Trophoblast cell (in vitro differentiated cells and primary cell): ENCODE data around the gene TGM6.

ENCODE experiments used
- DNase-seq, 2 donors: peaks; one replicate each; pipeline ENCODE4 v3.0.0-alpha.2; 2016
- H2AFZ ChIP-seq: 2 replicates; pipeline ENCODE4 v1.6.1; 2013; ENCODE audit warnings: low read length, moderate library complexity, mild to moderate bottlenecking; ENCODE audit not compliant: insufficient read depth, poor library complexity
- H2AK5ac ChIP-seq: 2 replicates; pipeline ENCODE4 v1.6.1; 2013; ENCODE audit warnings: mild to moderate bottlenecking, low read length
- H2BK120ac ChIP-seq: 2 replicates; pipeline ENCODE4 v1.6.1; 2013; ENCODE audit warnings: low read length, mild to moderate bottlenecking, moderate library complexity; ENCODE audit not compliant: insufficient read depth, poor library complexity
- H2BK12ac ChIP-seq: 2 replicates; pipeline ENCODE4 v1.6.1; 2013; ENCODE audit warnings: mild to moderate bottlenecking, low read length, moderate library complexity
- H2BK5ac ChIP-seq: 2 replicates; pipeline ENCODE4 v1.6.1; 2013; ENCODE audit warnings: low read length, low read depth, moderate library complexity, mild to moderate bottlenecking; ENCODE audit not compliant: poor library complexity
- H3K14ac ChIP-seq: 2 replicates; pipeline ENCODE4 v1.6.1; 2013; ENCODE audit warnings: mild to moderate bottlenecking, low read length
- H3K18ac ChIP-seq: 2 replicates; pipeline ENCODE4 v1.6.1; 2013; ENCODE audit warnings: mild to moderate bottlenecking, low read length
- H3K23ac ChIP-seq: 2 replicates; pipeline ENCODE4 v1.6.1; 2013; ENCODE audit warnings: low read length
- H3K27ac ChIP-seq: 2 replicates; pipeline ENCODE4 v1.5.1; 2013; ENCODE audit warnings: low read depth, mild to moderate bottlenecking, inconsistent platforms, low read length, moderate library complexity
- H3K27me3 ChIP-seq: 2 replicates; pipeline ENCODE4 v1.6.1; 2013; ENCODE audit warnings: inconsistent platforms, mild to moderate bottlenecking, low read length, moderate library complexity; ENCODE audit not compliant: insufficient read depth
- H3K36me3 ChIP-seq, 2 experiments: 1 replicate in 1 of 2; 2 replicates in 1 of 2; pipeline ENCODE4 v1.6.1; 2013; ENCODE audit warnings: low read length in 2 of 2, mild to moderate bottlenecking in 2 of 2, moderate library complexity in 1 of 2; ENCODE audit not compliant: insufficient read depth in 2 of 2, control insufficient read depth in 1 of 2
- H3K4ac ChIP-seq: 2 replicates; pipeline ENCODE4 v1.6.1; 2013; ENCODE audit warnings: low read depth, mild to moderate bottlenecking, low read length, moderate library complexity
- H3K4me1 ChIP-seq, 2 experiments: 1 replicate in 1 of 2; 2 replicates in 1 of 2; pipeline ENCODE4 v1.6.1; 2013; ENCODE audit warnings: low read length in 2 of 2, mild to moderate bottlenecking in 2 of 2, moderate library complexity in 1 of 2; ENCODE audit not compliant: insufficient read depth in 2 of 2, control insufficient read depth in 1 of 2
- H3K4me2 ChIP-seq: 2 replicates; pipeline ENCODE4 v1.6.1; 2013; ENCODE audit warnings: inconsistent platforms, mild to moderate bottlenecking, low read length, moderate library complexity
- H3K4me3 ChIP-seq: 2 replicates; pipeline ENCODE4 v1.5.1; 2013; ENCODE audit warnings: mild to moderate bottlenecking, low read depth, low read length, inconsistent platforms
- H3K79me1 ChIP-seq: one replicate; pipeline ENCODE4 v1.6.1; 2013; ENCODE audit warnings: low read length
- H3K79me2 ChIP-seq: 2 replicates; pipeline ENCODE4 v1.6.1; 2013; ENCODE audit warnings: low read length, mild to moderate bottlenecking; ENCODE audit not compliant: control insufficient read depth, insufficient read depth, poor library complexity
- H3K9ac ChIP-seq: 2 replicates; pipeline ENCODE4 v1.6.1; 2013; ENCODE audit warnings: mild to moderate bottlenecking, low read length
- H3K9me3 ChIP-seq: 2 replicates; pipeline ENCODE4 v1.6.1; 2013; ENCODE audit warnings: low read depth, mild to moderate bottlenecking, control low read depth, inconsistent platforms, low read length; ENCODE audit not compliant: insufficient read depth
- H4K12ac ChIP-seq: 2 replicates; pipeline ENCODE4 v1.6.1; 2013; ENCODE audit warnings: low read depth, mild to moderate bottlenecking, low read length, moderate library complexity
- H4K8ac ChIP-seq: 2 replicates; pipeline ENCODE4 v1.6.1; 2013; ENCODE audit warnings: low read depth, mild to moderate bottlenecking, low read length, moderate library complexity
- H4K91ac ChIP-seq: one replicate; pipeline ENCODE4 v1.6.1; 2013; ENCODE audit warnings: low read depth, mild to moderate bottlenecking, low read length, moderate library complexity
- WGBS: extraction: QIAGEN DNeasy Blood & Tissue Kit; methylation state at CpG from one replicate; pipeline ENCODE4 v1.1.7; 2013; ENCODE audit warnings: missing lambda C conversion rate; ENCODE audit not compliant: insufficient read length, insufficient coverage; ENCODE audit errors: extremely low coverage; 5-methylcytosine and 5-hydroxymethylcytosine counted together

TGM6 gene

GRCh38 chr20:2398449-2398848 lies 17.7 kb downstream of the TGM6 start:
- H3K9ac ChIP-seq: no peak overlapping the region
- H3K79me2 ChIP-seq: no peaks in the 10 kb centered on the region
- no peak overlapping the region for H3K4ac ChIP-seq
- H2BK120ac ChIP-seq: no peak overlapping the region
- H3K36me3 ChIP-seq: no peaks in the 10 kb centered on the region
- no peaks in the 10 kb centered on the region for H3K4me1 ChIP-seq
- no peak for DNase-seq
- H2BK12ac ChIP-seq: no peak overlapping the region
- no peak overlapping the region for H3K4me3 ChIP-seq
- no peak overlapping the region for H4K12ac ChIP-seq
- H3K14ac ChIP-seq: no peak overlapping the region
- H3K79me1 ChIP-seq: no peaks in the 10 kb centered on the region
- H3K27me3 ChIP-seq: no peaks in the 10 kb centered on the region
- H3K27ac ChIP-seq: no peak overlapping the region
- no peak overlapping the region for H2AFZ ChIP-seq
- H3K9me3 ChIP-seq: peaks cover 3% of the 10 kb centered on the region
- no peak overlapping the region for H3K23ac ChIP-seq
- no peak overlapping the region for H4K8ac ChIP-seq
- no peak overlapping the region for H2AK5ac ChIP-seq
- no peak overlapping the region for H3K4me2 ChIP-seq
- no peak overlapping the region for H4K91ac ChIP-seq
- no peak overlapping the region for H2BK5ac ChIP-seq
- H3K18ac ChIP-seq: no peak overlapping the region
- WGBS: no CpG with 5 or more reads among the region's 1 CpG

GRCh38 chr20:2399390-2399789 lies 18.7 kb downstream of the TGM6 start:
- H4K8ac ChIP-seq: no peak overlapping the region
- DNase-seq: no peak
- H3K18ac ChIP-seq: no peak overlapping the region
- no peak overlapping the region for H3K4me3 ChIP-seq
- H3K79me2 ChIP-seq: no peaks in the 10 kb centered on the region
- no peak overlapping the region for H3K14ac ChIP-seq
- no peaks in the 10 kb centered on the region for H3K4me1 ChIP-seq
- peaks cover 3% of the 10 kb centered on the region for H3K9me3 ChIP-seq
- H3K27me3 ChIP-seq: no peaks in the 10 kb centered on the region
- WGBS: no CpG with 5 or more reads among the region's 16 CpGs
- H3K9ac ChIP-seq: no peak overlapping the region
- no peak overlapping the region for H4K12ac ChIP-seq
- H2BK120ac ChIP-seq: no peak overlapping the region
- no peak overlapping the region for H3K23ac ChIP-seq
- H2BK12ac ChIP-seq: no peak overlapping the region
- no peaks in the 10 kb centered on the region for H3K79me1 ChIP-seq
- no peak overlapping the region for H4K91ac ChIP-seq
- H3K27ac ChIP-seq: no peak overlapping the region
- H3K4me2 ChIP-seq: no peak overlapping the region
- no peak overlapping the region for H3K4ac ChIP-seq
- H2AFZ ChIP-seq: no peak overlapping the region
- no peak overlapping the region for H2AK5ac ChIP-seq
- H2BK5ac ChIP-seq: no peak overlapping the region
- no peaks in the 10 kb centered on the region for H3K36me3 ChIP-seq

GRCh38 chr20:2400290-2400689 lies 19.6 kb downstream of the TGM6 start:
- Histone ChIP-seq H3K4ac (no peak overlapping the region), H3K23ac (no peak overlapping the region), H3K27me3 (no peaks in the 10 kb centered on the region), H3K9me3 (peaks cover 5% of the 10 kb centered on the region), H2BK12ac (no peak overlapping the region), H3K4me2 (no peak overlapping the region), H3K18ac (no peak overlapping the region), H3K4me3 (no peak overlapping the region), H4K91ac (no peak overlapping the region), H3K79me2 (no peaks in the 10 kb centered on the region), H2BK120ac (no peak overlapping the region), H2AFZ (no peak overlapping the region), H3K9ac (no peak overlapping the region), H4K12ac (no peak overlapping the region), H3K4me1 (no peaks in the 10 kb centered on the region), H4K8ac (no peak overlapping the region), H3K27ac (no peak overlapping the region), H2BK5ac (no peak overlapping the region), H2AK5ac (peak overlapping the region; percentile 35), H3K79me1 (no peaks in the 10 kb centered on the region), H3K14ac (no peak overlapping the region), H3K36me3 (no peaks in the 10 kb centered on the region)
- WGBS: no CpG with 5 or more reads among the region's 11 CpGs
- no peak for DNase-seq

DNA sequence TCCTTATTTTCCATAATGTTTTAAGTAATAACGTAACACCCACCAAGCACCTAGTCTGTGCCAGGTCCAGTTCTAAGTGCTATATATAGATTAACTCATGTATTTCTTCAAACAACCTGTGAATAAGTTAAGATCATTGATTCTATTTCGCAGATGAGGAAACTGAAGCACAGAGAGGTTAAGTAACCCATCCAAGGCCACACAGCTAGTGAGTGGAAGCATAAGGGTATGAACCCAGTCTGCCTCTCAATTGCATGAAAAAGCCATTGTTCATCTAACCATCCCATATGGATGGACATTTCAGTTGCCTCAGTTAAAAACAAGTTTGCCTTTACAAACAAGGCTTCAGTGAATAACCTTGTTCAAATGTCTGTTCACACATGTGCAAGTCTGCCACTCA lies 20.8 kb downstream of the TGM6 start:
- no peak overlapping the region for H4K8ac ChIP-seq
- H3K4me1 ChIP-seq: no peaks in the 10 kb centered on the region
- no peak overlapping the region for H3K4ac ChIP-seq
- no peak overlapping the region for H3K18ac ChIP-seq
- H3K36me3 ChIP-seq: no peaks in the 10 kb centered on the region
- no peak overlapping the region for H4K12ac ChIP-seq
- no peaks in the 10 kb centered on the region for H3K79me1 ChIP-seq
- H3K27ac ChIP-seq: no peak overlapping the region
- no peak overlapping the region for H2AFZ ChIP-seq
- no peak for DNase-seq
- H3K9ac ChIP-seq: no peak overlapping the region
- WGBS: no CpG with 5 or more reads among the region's 2 CpGs
- no peak overlapping the region for H2BK120ac ChIP-seq
- no peak overlapping the region for H3K4me2 ChIP-seq
- H2AK5ac ChIP-seq: no peak overlapping the region
- no peaks in the 10 kb centered on the region for H3K27me3 ChIP-seq
- no peak overlapping the region for H2BK12ac ChIP-seq
- no peak overlapping the region for H3K4me3 ChIP-seq
- no peak overlapping the region for H3K14ac ChIP-seq
- H3K23ac ChIP-seq: no peak overlapping the region
- peaks cover 5% of the 10 kb centered on the region for H3K9me3 ChIP-seq
- H3K79me2 ChIP-seq: no peaks in the 10 kb centered on the region
- no peak overlapping the region for H2BK5ac ChIP-seq
- H4K91ac ChIP-seq: no peak overlapping the region
